GM12874 (cell line): ENCODE measurements around the gene ITGB1BP1.

Experiments
- TF ChIP-seq, protein P1 (sequence below): IDR thresholded peaks from 2 replicates; pipeline ENCODE4 v1.5.1; 2011; ENCODE audit warnings: low read depth, mild to moderate bottlenecking, control low read depth, low read length, moderate library complexity; ENCODE audit not compliant: insufficient read depth

The ITGB1BP1 gene

DNA sequence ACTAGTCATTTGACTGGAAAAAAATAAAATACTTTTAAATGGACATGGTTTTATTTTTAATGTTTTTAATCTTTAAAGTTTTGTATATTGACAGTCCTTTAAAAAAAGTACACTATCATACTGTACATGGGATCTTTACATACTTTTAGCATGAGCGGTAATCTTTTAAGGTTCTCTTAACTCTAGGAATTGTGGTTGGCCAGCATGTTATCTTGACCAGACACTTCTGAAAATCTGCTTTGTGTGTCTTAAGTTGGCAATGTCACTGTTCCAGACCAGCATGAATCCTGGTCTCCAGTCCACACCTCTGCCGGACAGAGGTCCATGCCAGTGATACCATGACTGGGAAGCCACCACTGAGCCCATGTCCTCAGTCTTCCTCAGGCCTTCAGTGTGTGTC is 17.7 kb downstream of the ITGB1BP1 start:
- TF ChIP-seq, protein P1, sequence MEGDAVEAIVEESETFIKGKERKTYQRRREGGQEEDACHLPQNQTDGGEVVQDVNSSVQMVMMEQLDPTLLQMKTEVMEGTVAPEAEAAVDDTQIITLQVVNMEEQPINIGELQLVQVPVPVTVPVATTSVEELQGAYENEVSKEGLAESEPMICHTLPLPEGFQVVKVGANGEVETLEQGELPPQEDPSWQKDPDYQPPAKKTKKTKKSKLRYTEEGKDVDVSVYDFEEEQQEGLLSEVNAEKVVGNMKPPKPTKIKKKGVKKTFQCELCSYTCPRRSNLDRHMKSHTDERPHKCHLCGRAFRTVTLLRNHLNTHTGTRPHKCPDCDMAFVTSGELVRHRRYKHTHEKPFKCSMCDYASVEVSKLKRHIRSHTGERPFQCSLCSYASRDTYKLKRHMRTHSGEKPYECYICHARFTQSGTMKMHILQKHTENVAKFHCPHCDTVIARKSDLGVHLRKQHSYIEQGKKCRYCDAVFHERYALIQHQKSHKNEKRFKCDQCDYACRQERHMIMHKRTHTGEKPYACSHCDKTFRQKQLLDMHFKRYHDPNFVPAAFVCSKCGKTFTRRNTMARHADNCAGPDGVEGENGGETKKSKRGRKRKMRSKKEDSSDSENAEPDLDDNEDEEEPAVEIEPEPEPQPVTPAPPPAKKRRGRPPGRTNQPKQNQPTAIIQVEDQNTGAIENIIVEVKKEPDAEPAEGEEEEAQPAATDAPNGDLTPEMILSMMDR = no peak

DNA sequence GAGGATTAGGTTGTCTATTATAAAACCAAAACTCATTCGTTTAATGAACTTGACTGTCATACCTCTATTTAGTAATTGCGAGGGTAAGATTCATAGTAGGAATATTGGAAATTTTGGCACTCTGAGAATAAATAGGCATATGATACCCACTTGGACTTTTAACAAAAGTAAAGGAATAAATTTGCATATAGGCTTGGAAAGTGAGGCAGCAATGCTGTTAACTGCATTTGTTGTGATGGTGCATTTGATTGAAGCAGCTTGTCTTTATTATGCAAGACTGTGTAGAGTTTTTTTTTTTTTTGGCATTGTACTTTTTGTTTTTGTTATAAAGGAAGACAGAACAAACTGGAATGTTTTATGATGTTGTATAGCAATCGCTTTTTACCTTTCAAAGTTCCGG is 18.9 kb downstream of the ITGB1BP1 start:
- TF ChIP-seq, protein P1 = no peak

DNA sequence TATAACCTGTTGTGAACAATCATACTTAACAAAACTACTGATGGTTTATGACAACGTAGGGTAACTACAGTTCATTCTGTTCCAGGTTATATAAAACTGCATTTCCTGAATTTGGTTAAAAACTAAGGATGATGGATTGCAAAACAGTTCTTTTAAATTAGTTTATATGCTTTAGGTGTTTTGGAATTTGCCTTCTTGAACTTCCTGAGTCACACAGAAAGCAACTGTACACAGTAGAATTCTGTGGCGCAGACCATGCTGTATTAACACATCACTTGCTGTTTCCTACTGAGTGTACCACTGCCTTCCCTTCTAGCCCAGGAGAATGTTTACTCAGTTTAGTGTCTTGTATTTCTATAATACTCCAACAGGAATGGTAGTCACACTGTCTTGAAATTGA is 19.4 kb downstream of the ITGB1BP1 start:
- TF ChIP-seq, protein P1 = no peak

DNA sequence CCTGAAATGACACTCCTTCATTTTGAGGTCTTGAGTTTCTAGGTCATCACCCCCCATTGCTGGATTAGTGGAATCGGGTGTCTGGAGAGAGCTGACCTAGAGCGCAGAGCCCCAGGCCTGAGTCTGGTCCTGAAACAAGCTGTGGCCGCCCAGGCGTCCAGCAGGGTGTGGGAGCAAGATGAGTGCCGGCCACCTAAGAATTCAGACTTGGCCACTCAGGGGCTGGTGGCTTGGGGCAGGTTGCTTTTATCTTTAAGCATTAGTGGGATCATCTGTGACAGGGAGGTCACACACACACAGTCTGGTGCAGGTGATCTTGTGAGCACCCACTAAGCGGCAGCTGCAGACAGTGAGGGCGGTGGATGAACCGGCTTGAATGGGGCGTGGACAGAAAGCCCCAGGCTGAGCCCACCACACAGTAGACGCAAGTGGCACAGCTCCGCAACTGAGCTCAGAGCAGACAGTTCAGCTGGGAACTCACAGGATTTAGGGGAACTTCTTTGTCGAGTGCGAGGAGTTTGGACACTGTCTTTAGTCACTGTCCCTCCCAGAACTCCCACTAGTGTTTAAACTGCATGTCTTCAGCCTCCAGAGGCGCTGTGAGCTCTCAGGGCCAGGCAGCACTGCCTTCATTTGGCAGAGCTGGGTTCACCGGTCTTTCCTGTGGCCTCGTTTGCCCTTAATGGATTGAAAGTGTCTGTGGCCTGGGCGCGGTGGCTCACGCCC is 21.5 kb downstream of the ITGB1BP1 start:
- TF ChIP-seq, protein P1 = no peak

DNA sequence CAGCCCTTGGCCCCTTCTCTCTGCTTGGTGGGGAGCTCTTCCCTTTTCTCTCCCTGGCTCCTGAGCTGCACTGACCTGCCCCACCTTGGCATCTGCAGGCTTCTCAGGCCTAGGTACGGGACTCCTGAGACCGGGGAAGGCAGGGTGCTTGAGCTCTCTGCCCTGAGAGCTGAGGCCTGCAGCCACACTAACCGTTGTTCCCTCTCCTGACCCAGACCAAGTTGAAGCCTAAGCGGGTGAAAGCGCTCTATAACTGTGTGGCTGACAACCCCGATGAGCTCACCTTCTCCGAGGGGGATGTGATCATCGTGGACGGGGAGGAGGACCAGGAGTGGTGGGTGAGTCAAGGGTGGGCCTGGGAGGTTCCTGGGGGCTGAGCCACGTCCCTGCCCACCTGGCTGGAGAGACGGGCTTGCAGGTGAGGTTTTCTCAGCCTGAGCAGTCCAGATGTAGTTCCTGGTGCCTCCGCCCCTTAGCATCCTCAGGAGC is 22.2 kb downstream of the ITGB1BP1 start:
- TF ChIP-seq, protein P1 = no peak

DNA sequence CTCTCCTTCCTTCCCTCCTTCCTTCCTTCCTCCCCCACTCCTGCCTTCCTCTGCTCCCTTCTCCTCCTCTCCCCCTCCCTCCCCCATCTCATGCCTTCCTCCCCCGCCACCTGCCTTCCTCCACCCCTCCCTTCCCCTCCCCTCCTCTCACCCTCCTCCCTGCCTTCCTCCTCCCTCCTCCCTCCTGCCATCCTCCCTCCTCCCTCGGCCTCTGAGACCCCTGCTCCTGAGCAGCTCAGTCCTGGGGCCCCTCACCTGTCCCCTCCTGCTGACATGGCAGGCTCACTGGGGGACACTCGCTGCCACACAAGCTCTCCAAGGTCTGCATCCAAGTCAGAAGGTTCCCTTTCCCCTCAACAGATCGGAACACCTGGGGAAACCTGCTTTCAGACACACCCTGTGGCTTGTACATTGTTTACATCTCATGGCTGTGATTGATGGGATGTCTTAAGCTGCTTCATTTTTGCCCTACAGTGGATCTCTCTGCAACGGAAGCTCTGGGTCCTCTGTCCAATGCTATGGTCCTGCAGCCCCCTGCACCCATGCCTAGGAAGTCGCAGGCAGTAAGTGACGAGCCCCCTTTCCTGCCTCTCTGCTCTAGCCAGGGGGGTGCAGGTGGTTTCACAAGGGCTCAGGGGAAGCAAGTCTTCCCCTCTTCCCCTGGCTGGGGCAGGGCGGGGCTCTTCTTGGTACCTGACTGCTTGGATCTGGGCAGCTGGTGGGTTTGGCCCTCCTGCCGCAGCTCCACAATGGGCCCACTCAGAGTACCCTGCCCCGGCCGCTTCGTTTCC is 22.9 kb downstream of the ITGB1BP1 start:
- TF ChIP-seq, protein P1 = no peak
